NCI-H1092 (cell line): ENCODE results near the gene TNNC2.

Experiments used
- DNase-seq: peaks from one replicate; lab custom pipeline; 2025; lab: John Stamatoyannopoulos, UW

The TNNC2 gene

DNA sequence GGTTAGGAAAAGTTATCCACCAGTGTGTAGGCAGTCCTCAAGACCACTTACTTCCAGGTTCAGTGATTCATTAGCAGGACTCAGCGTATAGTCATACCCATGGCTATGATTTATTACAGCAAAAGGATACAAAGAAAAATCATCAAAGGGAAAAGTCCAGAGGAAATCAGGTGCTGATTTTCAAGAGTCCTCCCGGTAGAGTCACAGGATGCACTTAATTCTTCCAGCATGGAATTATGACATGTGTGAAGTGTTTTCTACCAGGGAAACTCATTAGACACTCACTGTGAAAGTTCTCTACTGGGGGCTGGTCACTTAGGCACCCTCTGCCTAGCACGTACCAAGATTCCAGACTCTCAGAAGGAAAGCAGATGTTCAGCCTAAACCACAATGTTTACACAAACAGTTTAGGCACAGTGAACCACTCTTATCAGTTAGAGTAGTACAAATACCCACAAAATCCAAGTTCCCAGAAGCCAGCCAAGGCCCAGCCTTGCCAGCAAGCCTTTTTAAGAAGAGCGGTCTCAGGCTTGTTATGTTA is 45.7 kb downstream of the TNNC2 start:
- DNase-seq = no peak

- DNase-seq = no peak
Measured at GRCh38 chr20:45780159-45780558, 47.0 kb downstream of the TNNC2 start.

- DNase-seq = no peak
Measured at GRCh38 chr20:45779011-45779915, 47.8 kb downstream of the TNNC2 start.

- no peak for DNase-seq
Measured at GRCh38 chr20:45776931-45777330, 50.2 kb downstream of the TNNC2 start.

DNA sequence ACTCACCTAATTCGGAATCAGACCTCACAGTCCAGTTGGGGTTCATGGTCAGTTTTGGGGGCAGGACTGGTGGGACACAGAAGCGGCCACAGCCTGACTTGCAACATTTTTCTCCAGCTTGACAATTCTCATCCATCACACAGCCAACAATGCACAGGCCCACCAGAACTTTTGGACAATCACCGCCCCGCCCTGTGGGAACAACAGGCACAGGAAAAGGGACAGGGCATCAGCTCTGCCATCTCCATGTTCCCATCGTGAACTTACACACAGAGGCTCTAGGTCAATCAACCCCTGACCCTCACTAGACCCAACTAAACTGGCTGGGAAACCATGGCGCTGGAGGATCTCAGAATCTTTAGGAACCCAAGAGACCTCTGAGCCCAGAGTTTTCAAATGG is 51.7 kb downstream of the TNNC2 start:
- no peak for DNase-seq

GRCh38 chr20:45774945-45775344 is 52.2 kb downstream of the TNNC2 start:
- no peak for DNase-seq
